Sigmoid colon (tissue), 4 donors: ENCODE data around the gene CEBPB.

Source experiments
- CTCF ChIP-seq, 4 experiments: fragments of 450-650 bp in 3 of 4; fragments of 200-600 bp in 1 of 4; IDR thresholded peaks; one replicate each; pipeline ENCODE4 v1.5.1; 2016 to 2019; ENCODE audit warnings: antibody characterized with exemption in 4 of 4, mild to moderate bottlenecking in 3 of 4, moderate library complexity in 2 of 4
- EP300 ChIP-seq, 4 donors: sonication (generic); formaldehyde crosslinking; IDR thresholded peaks; one replicate each; pipeline ENCODE4 v1.6.1; 2017; ENCODE audit warnings: antibody characterized with exemption in 4 of 4
- POLR2A ChIP-seq, 2 donors: fragments of 450-650 bp; IDR thresholded peaks; one replicate each; pipeline ENCODE4 v1.6.1; 2016; ENCODE audit warnings: antibody characterized with exemption in 2 of 2, mild to moderate bottlenecking in 2 of 2, moderate library complexity in 2 of 2
- POLR2AphosphoS5 ChIP-seq, 4 donors: sonication (generic); formaldehyde crosslinking; IDR thresholded peaks; one replicate each; pipeline ENCODE4 v1.6.1; 2017; ENCODE audit warnings: antibody characterized with exemption in 4 of 4

GRCh38 chr20:50141018-50141675, 49.5 kb upstream of the CEBPB start:
- TF ChIP-seq CTCF (IDR thresholded peaks at IDR 0.05) (no peak), EP300 (IDR thresholded peaks at IDR 0.05) (no peak), POLR2A (IDR thresholded peaks at IDR 0.05) (no peak), POLR2AphosphoS5 (IDR thresholded peaks at IDR 0.05) (no peak)
